Testis (tissue), 2 donors: Measurements from ENCODE around the gene SYNM.

Source experiments
- CTCF ChIP-seq, 3 experiments: fragments of 450-650 bp in 2 of 3; fragments of 200-600 bp in 1 of 3; sonication (generic) in 1 of 3; IDR thresholded peaks; one replicate each; pipeline ENCODE4 v1.5.1; 2016 to 2019; ENCODE audit warnings: antibody characterized with exemption in 3 of 3, mild to moderate bottlenecking in 2 of 3, moderate library complexity in 1 of 3
- POLR2A ChIP-seq: fragments of 450-650 bp; IDR thresholded peaks from one replicate; pipeline ENCODE4 v1.6.1; 2017; ENCODE audit warnings: antibody characterized with exemption, mild to moderate bottlenecking, moderate library complexity

DNA sequence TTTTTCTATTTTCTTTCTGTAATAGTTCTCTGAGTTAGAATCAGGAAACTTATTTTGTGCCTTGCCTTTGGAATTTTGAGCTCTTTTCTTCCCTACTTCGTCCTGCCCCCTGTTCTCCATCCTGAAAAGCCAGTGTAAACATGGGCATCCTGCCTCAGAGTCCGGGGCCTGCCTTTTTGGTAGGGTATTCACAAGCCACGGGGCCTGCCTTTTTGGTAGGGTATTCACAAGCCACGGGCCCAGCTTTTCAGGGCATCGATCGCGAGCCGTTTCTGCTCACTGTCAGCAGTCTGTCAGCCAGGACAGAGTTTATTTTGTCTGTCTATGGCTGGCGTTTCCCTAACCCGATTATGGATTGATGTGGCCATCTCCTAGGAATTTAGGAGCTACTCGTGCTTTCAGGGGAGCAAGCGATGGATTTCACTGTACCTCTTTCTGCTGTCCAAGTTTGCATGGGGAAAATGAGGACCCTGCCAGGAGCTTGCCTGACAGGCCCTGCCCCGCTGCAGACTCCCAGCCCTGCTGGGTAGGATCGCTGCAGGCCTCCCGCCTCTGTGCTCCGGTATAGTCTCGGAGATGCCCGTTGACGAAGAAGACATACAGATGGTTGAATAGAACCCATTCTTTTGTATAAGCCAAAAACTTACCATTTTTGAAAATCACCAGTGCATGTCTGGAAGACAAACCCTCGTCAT, 12.8 kb downstream of the SYNM start:
- no peak for TF ChIP-seq CTCF (IDR thresholded peaks at IDR 0.05)
- no peak for TF ChIP-seq POLR2A
